Limb (tissue), 2 donors: ENCODE results near the gene EHBP1L1.

Experiments
- DNase-seq, 2 donors: peaks; one replicate each; pipeline ENCODE4 v3.0.0-alpha.2; 2016; ENCODE audit errors: extremely low spot score in 2 of 2

Gene EHBP1L1

DNA sequence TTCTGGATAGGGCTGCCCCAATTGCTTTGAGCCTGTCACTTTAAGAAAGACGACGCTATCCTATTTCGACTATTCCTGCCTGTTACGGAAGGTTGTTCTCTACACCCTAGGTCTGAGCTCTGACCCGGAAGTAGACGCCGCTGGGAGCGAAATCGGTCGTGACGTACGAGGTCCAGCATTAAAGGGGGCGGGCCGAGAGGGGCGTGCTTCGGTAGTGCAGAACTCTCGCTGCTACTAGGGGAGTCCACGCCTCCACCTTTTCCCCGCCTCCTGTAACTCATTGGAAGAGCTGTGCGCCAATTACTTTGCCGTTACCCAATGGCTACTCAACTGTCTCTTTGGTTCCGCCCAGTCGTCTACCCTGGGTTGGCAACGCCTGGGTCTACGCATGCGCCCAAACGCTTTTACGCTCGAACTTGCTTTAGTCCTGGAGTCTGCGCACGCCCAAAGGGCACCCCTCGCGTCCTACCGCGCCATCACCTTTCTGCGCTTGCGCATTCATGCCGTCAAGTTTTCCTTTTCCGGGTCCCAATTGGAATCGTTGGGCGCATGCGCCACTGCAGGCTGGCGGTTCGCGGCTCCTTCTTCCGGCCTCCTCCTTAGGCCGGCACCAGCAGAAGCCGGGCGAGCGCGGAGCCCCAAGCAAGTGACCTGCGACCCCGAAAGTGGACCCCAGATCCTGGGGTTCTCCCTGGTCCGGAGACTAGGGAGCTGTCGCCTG is 39.5 kb downstream of the EHBP1L1 start, which contains the start of gene PCNX3:
TSS of gene PCNX3 (plus strand) at position 548 of the 721 bp plus-strand sequence. CDS start 536 bp downstream, outside the sequence.
- DNase-seq = peak; percentile 99 to 100

DNA sequence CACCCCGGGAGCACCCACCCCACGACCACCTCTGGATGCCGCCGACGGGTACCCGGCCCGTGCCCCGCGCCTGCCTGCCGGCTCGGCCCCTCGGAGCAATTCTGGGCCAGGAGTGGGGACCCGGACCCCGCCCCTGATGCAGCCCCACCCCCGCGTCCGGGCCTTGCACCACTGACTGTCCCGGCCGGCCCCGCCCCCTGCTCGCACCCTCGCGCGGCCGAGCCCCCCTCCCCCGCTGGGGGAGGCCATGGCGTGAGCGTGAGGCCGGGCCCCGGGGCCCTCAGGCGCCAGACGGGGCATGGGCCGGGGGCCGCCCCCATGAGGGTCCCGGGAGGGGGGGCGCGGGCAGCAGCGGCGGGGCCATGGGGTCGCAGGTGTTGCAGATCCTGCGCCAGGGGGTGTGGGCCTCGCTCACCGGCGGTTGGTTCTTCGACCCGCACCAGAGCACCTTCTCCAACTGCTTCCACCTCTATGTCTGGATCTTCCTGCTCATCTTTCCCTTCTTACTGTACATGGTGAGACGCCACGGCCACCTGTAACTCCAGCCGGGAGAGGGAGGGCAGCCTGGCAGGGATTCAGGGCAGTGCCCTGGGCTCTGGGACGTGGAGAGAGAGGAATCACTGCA is 40.2 kb downstream of the EHBP1L1 start:
- no peak for DNase-seq

DNA sequence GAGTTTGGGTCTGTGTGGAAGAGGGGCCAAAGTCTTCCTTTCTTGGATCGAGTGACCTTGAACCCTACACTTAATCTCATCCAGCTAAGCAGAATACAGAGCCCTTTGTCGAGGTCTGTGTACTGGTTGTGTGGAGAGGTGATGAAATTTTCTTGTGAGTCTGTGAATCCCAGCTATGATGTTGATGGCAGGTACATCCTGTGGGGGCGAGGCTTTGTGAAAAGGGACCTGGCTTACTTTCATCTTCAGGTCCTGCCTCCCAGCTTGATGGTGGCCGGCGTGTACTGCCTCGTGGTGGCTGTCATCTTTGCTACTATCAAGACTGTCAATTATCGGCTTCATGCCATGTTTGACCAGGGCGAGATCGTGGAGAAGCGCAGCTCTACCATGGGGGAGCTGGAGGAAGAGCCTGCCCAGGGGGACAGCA is 40.7 kb downstream of the EHBP1L1 start:
- DNase-seq = no peak

GRCh38 chr11:65617136-65617850 is 41.4 kb downstream of the EHBP1L1 start:
- no peak for DNase-seq

- no peak for DNase-seq
Observed at GRCh38 chr11:65617990-65618751, 42.3 kb downstream of the EHBP1L1 start.

GRCh38 chr11:65618763-65619162 is 42.9 kb downstream of the EHBP1L1 start:
- no peak for DNase-seq

DNA sequence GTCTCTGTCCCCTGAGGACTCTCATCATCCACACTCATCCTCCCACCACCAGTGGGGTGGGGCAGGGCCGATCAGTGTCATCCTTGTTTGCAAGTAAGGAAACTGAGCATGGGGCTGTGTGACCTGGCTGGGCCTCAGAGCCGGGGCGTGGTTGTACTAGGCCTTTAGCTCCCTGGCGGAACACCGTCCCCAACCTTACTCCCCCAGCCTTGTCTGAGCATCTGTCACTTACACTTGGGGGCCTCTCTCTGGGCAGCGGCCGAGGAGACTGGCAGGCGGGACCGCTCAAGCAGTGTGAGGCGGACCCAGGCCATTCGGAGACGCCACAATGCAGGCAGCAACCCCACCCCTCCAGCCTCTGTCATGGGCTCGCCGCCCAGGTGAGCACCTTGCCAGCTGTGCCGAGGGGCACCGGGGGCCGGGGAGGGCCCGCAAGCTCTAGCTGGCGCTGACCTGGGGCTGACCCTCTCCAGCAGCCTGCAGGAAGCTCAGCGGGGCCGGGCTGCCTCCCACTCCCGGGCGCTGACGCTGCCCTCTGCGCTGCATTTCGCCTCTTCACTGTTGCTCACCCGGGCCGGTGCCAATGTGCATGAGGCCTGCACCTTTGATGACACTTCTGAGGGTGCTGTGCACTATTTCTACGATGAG is 43.6 kb downstream of the EHBP1L1 start:
- no peak for DNase-seq

DNA sequence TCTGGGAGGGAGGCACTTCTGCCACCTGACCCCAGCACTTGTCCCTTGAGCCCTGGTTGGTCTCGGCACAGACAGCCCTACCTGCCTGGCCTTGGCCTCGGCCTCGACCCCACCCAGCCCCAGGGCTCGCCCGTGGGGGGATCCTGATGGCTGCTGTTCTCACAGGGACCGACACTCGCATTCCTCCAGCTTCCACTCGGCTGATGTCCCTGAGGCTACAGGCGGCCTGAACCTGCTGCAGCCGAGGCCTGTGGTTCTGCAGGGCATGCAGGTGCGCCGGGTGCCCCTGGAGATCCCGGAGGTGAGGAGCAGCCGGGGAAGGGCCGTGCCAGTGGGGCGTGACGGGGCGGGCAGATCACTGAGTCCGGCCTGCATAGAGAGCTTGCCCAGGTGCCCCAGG is 44.8 kb downstream of the EHBP1L1 start:
- DNase-seq = no peak

DNA sequence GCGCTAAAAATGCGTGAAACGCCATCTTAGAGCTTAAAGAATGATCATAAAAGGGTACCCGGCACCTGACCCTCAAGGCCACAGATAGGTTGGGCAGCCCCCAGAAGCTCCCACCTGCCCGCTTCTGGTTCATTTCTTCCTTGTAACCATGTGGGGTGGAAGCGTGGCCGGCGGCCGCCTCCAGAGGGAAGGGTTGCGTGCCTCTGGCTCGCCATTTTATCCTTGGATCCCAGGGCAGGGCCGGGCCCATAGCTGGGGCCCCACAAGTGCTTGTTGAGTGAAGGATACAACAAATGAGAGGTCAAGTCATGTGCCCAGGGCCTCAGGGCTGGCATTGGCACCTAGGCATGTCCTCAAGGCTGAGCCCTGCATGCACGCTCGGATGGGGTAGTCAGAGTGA is 45.6 kb downstream of the EHBP1L1 start:
- no peak for DNase-seq

GRCh38 chr11:65622011-65622410 is 46.2 kb downstream of the EHBP1L1 start:
- no peak for DNase-seq

GRCh38 chr11:65623177-65623576 is 47.3 kb downstream of the EHBP1L1 start:
- DNase-seq = no peak

DNA sequence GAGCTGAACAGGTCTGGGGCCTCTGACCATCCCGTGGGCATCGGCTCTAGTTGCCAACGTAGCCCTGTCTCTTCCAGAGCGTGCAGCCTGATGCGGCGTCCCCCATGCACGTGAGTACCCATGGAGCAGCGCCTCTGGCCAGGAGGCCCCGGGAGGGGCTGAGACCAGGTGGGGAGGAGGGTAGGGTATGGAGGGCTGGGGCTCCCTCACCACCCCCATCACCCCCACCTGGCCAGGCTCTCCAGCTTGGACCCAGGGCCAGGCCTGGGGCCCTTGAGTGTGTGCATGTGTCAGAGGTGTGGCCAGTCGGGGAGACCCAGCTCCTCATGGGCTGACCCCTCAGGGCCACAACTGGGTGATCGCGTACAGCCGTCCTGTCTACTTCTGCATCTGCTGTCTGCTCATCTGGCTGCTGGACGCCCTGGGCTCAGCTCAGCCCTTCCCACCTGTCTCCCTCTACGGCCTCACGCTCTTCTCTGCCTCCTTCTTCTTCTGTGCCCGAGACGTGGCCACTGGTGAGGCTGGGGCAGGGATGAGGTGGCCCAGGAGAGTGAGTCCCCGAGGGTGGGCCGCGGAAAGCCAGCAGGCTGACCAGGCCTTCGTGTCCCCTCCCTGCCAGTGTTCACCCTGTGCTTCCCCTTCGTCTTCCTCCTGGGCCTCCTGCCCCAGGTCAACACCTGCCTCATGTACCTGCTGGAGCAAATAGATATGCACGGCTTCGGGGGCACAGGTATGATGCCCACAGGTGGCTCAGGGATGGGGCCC is 48.2 kb downstream of the EHBP1L1 start:
- no peak for DNase-seq

DNA sequence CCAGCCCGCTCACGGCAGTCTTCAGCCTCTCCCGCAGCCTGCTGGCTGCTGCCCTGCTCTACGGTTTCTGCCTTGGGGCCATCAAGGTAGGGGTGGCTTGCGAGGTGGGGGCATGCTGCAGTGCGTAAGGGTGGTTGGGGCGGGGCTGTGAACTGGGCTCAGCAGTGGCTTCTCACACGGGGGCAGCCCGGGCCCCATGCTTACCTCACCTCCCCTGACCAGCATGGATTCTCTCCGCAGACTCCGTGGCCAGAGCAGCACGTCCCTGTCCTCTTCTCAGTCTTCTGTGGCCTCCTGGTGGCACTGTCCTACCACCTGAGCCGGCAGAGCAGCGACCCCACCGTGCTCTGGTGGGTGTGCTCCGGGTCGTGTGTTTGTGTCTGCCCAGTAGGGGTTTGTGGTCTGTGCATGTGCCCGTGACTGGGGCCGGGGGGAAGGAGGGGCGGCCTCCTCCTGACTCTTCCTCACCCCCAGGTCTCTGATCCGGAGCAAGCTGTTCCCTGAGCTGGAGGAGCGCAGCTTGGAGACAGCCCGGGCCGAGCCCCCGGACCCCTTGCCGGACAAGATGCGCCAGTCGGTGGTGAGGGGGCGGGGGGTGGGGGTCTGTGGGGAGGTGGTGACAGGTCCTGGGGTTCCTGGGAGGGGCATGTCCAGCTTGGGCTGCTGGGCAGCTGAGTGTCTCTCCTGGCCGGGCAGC is 49.2 kb downstream of the EHBP1L1 start:
- DNase-seq = no peak

DNA sequence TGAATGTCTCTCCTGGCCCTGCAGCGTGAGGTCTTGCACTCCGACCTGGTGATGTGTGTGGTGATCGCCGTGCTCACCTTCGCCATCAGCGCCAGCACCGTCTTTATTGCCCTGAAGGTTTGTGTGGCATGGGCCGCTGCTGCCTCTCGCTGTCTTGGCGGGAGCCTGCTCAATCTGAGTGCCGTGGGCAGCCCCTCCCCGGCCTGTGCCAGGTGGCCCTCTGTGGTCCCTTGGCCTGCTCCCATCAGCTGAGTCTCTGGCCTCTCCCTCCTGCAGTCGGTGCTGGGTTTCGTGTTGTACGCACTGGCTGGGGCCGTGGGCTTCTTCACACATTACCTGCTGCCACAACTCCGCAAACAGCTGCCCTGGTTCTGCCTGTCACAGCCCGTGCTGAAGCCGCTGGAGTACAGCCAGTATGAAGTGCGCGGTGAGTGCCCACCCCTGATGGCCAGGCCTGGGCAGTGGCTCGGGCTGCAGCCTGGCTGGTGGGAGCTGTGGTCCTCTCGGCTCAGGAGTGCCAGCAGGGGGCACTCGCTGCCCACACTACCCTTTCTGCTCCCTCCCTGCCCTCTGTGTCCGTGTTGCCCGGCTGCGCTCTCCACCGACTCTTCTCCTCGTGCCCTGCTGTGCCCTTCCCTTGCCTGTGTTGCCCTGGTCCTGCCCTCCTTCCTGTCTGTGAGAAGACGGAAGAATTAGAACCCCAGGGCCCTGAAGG is 49.9 kb downstream of the EHBP1L1 start:
- DNase-seq = no peak

- no peak for DNase-seq
Observed at GRCh38 chr11:65627202-65627601, 51.3 kb downstream of the EHBP1L1 start.

- no peak for DNase-seq
Observed at GRCh38 chr11:65629579-65629978, 53.7 kb downstream of the EHBP1L1 start.

DNA sequence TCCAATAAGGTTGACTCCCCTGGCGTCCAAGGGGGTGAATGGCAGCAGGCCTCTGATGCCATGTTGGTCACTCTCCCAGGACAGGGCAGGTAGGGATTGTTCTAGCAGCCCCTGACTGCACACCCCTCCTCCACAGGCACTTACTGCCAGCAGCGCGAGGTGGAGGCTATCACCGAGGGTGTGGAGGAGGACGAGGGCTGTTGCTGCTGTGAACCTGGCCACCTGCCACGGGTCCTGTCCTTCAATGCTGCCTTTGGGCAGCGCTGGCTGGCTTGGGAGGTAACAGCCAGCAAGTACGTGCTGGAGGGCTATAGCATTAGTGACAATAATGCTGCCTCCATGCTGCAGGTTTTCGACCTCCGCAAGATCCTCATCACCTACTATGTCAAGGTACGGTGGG is 54.4 kb downstream of the EHBP1L1 start:
- no peak for DNase-seq

- DNase-seq = no peak
Observed at GRCh38 chr11:65633390-65634108, 57.7 kb downstream of the EHBP1L1 start.

- no peak for DNase-seq
Observed at GRCh38 chr11:65634109-65634436, 58.2 kb downstream of the EHBP1L1 start.
